ACC112 (cell line): ENCODE measurements around the gene NCF4.

Experiments used
- H2AFZ ChIP-seq: fragments of 200-600 bp; sonication (generic); one replicate; pipeline ENCODE4 v1.6.0; 2017; ENCODE audit warnings: antibody characterized with exemption, low read length; ENCODE audit not compliant: unreplicated experiment
- H3K27ac ChIP-seq: fragments of 200-600 bp; sonication (generic); 2 replicates; pipeline ENCODE4 v1.5.1; 2014; ENCODE audit warnings: low read depth, mild to moderate bottlenecking, antibody characterized with exemption, low read length, moderate library complexity
- H3K27me3 ChIP-seq: fragments of 200-600 bp; sonication (generic); 2 replicates; pipeline ENCODE4 v1.6.1; 2014; ENCODE audit warnings: mild to moderate bottlenecking, antibody characterized with exemption, low read length, moderate library complexity, mixed read lengths; ENCODE audit not compliant: insufficient read depth
- H3K36me3 ChIP-seq: fragments of 200-600 bp; sonication (generic); 2 replicates; pipeline ENCODE4 v1.6.1; 2016; ENCODE audit warnings: mild to moderate bottlenecking, antibody characterized with exemption, low read length, moderate library complexity, mixed read lengths; ENCODE audit not compliant: insufficient read depth
- H3K4me1 ChIP-seq: fragments of 200-600 bp; sonication (generic); one replicate; pipeline ENCODE4 v1.6.1; 2016; ENCODE audit warnings: low read length, mixed read lengths; ENCODE audit not compliant: insufficient read depth, unreplicated experiment, control insufficient read depth
- H3K4me3 ChIP-seq: fragments of 200-600 bp; sonication (generic); 2 replicates; pipeline ENCODE4 v1.5.1; 2014; ENCODE audit warnings: mild to moderate bottlenecking, low read depth, low read length
- H3K79me2 ChIP-seq: fragments of 200-600 bp; sonication (generic); one replicate; pipeline ENCODE4 v1.6.0; 2016; ENCODE audit warnings: low read length; ENCODE audit not compliant: control insufficient read depth, unreplicated experiment, insufficient read depth

NCF4 gene

DNA sequence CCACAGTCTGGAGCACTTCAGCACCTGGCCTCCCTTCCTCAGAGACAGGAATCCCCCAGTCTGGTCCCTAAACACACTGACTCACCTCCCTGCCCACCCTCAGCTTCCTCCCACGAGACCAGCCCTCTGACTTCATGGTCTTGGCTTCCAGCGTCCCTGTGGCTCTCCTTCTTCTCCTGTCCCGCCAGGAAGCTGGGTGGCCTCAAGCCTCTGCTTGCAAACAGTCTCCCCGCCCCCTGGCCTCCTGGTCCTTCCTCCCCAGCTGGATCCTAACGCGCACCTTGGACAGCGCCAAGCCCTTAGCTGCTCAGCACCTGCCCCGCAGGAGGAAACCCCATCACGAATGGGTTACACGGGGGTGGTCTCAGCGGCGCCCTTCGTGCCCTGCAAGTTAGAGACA, 4.5 kb downstream of the NCF4 start:
- H3K79me2 ChIP-seq = no peaks in the 10 kb centered on the region
- peaks cover 5% of the 10 kb centered on the region; the same call in 1 of the 2 replicates for H3K27me3 ChIP-seq
- H3K4me1 ChIP-seq = no peaks in the 10 kb centered on the region
- H3K36me3 ChIP-seq = no peaks in the 10 kb centered on the region
- no peak overlapping the region for H3K4me3 ChIP-seq
- H2AFZ ChIP-seq = no peak overlapping the region
- no peak overlapping the region for H3K27ac ChIP-seq

DNA sequence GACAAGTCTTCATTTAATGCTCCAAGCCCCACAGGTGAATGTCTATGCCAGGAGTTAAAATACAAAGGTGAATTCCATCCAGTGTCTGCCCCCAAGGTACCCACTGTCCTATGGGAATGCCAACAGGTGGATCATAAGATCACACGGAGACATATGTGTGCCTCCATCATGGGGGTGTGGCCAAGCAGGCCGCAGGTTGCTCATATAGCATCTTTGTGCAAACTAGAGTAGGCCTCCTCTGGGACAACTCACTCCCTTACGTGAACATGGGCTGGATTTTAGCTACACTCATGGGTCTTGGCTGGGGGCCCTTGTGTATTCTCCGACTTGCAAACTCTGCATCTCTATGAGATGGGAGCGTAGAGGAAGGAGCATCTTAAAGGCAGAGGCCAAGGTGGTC, 6.9 kb downstream of the NCF4 start:
- no peaks in the 10 kb centered on the region for H3K4me1 ChIP-seq
- H3K27me3 ChIP-seq = peaks cover 7% of the 10 kb centered on the region; the same call in 1 of the 2 replicates
- no peaks in the 10 kb centered on the region for H3K79me2 ChIP-seq
- H3K36me3 ChIP-seq = no peaks in the 10 kb centered on the region
- H2AFZ ChIP-seq = no peak overlapping the region
- H3K4me3 ChIP-seq = no peak overlapping the region
- no peak overlapping the region for H3K27ac ChIP-seq

DNA sequence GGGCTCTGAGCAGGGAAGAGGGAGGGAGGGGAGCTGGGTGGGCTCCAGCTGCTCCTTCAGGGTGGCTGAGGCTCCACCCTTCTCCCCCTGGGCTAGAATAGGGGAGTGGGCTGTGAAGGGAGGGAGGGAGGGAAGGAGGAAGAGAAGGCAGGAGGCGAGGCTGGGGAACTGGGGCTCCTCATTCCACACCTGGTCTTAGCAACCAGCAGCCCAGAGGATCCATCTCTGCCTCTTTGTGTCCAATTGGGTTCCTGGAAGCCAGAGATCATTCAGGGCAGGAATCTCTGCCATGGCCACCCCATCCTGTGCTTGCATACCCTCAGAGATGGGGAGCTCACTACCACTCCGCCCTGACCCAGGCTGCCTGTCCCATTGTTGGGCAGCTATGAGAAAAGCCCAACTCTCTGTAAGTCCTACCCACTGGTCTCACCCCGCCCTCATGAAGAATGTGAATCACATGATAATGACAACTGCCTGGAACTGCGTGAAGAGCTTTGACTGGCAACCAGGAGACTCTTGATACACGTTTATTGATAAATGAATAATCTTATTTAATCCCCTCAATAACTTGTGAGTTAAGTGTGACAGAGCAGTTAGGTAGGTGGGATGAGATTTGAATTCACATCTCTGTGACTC, 7.9 kb downstream of the NCF4 start:
- Histone ChIP-seq H3K4me1 (peaks cover 1% of the 10 kb centered on the region), H3K36me3 (no peaks in the 10 kb centered on the region), H3K4me3 (no peak overlapping the region), H2AFZ (no peak overlapping the region), H3K27ac (no peak overlapping the region), H3K79me2 (no peaks in the 10 kb centered on the region), H3K27me3 (peaks cover 7% of the 10 kb centered on the region; the same call in 1 of the 2 replicates)

DNA sequence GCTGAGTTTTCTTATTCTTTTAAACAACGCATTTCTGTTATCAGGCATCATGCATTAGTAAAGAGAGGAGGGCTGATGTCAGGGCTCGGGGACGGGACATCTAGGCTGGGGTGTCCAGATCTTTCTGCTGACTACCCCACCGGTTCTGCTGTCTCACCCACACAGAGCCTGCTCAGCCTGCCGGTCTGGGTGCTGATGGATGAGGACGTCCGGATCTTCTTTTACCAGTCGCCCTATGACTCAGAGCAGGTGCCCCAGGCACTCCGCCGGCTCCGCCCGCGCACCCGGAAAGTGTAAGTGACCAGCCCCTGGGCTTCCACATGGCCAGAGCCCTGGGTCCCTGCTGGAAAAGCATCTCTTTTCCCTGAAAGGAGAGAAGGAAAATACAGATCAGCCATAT, 9.4 kb downstream of the NCF4 start:
- H2AFZ ChIP-seq = no peak overlapping the region
- no peaks in the 10 kb centered on the region for H3K79me2 ChIP-seq
- no peaks in the 10 kb centered on the region for H3K36me3 ChIP-seq
- no peak overlapping the region for H3K4me3 ChIP-seq
- H3K27ac ChIP-seq = no peak overlapping the region
- H3K4me1 ChIP-seq = peaks cover 7% of the 10 kb centered on the region
- peaks cover 7% of the 10 kb centered on the region; the same call in 1 of the 2 replicates for H3K27me3 ChIP-seq

GRCh38 chr22:36871669-36872081, 10.9 kb downstream of the NCF4 start:
- Histone ChIP-seq H3K27ac (no peak overlapping the region), H2AFZ (no peak overlapping the region), H3K4me1 (peaks cover 7% of the 10 kb centered on the region), H3K4me3 (no peak overlapping the region), H3K36me3 (no peaks in the 10 kb centered on the region), H3K79me2 (no peaks in the 10 kb centered on the region), H3K27me3 (peaks cover 7% of the 10 kb centered on the region; the same call in 1 of the 2 replicates)

DNA sequence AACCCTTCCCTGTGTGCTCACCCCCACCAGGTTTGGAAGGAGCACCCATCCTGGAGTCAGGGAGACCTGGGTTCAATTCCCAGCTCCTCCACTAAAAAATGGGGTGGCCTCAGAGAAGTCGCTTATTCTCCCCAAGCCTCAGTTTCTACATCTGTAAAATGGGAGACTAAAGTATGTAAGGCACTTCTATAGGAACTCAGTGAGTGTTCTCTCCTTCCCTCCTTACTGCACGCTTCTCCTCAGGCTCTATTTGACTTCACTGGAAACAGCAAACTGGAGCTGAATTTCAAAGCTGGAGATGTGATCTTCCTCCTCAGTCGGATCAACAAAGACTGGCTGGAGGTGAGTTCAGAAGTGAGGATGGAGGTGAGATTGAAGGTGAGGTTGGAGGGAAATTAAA, 11.3 kb downstream of the NCF4 start:
- H3K79me2 ChIP-seq = no peaks in the 10 kb centered on the region
- peaks cover 7% of the 10 kb centered on the region; the same call in 1 of the 2 replicates for H3K27me3 ChIP-seq
- H3K4me3 ChIP-seq = no peak overlapping the region
- H2AFZ ChIP-seq = no peak overlapping the region
- H3K4me1 ChIP-seq = peaks cover 7% of the 10 kb centered on the region
- no peak overlapping the region for H3K27ac ChIP-seq
- no peaks in the 10 kb centered on the region for H3K36me3 ChIP-seq

- Histone ChIP-seq H3K27me3 (peaks cover 8% of the 10 kb centered on the region), H2AFZ (no peak overlapping the region), H3K36me3 (no peaks in the 10 kb centered on the region), H3K4me3 (no peak overlapping the region), H3K27ac (no peak overlapping the region), H3K4me1 (peaks cover 7% of the 10 kb centered on the region), H3K79me2 (no peaks in the 10 kb centered on the region)
Measured at GRCh38 chr22:36872866-36873498, 12.2 kb downstream of the NCF4 start.

GRCh38 chr22:36873614-36874308, 13.0 kb downstream of the NCF4 start:
- H3K27me3 ChIP-seq = peaks cover 16% of the 10 kb centered on the region
- H3K36me3 ChIP-seq = no peaks in the 10 kb centered on the region
- H3K27ac ChIP-seq = no peak overlapping the region
- no peak overlapping the region for H2AFZ ChIP-seq
- H3K4me3 ChIP-seq = no peak overlapping the region
- H3K79me2 ChIP-seq = no peaks in the 10 kb centered on the region
- peaks cover 7% of the 10 kb centered on the region for H3K4me1 ChIP-seq

- no peak overlapping the region for H3K4me3 ChIP-seq
- H2AFZ ChIP-seq = no peak overlapping the region
- H3K36me3 ChIP-seq = no peaks in the 10 kb centered on the region
- no peak overlapping the region for H3K27ac ChIP-seq
- peaks cover 20% of the 10 kb centered on the region for H3K27me3 ChIP-seq
- H3K79me2 ChIP-seq = no peaks in the 10 kb centered on the region
- peaks cover 7% of the 10 kb centered on the region for H3K4me1 ChIP-seq
Measured at GRCh38 chr22:36874309-36874696, 13.5 kb downstream of the NCF4 start.

- no peak overlapping the region for H3K4me3 ChIP-seq
- no peak overlapping the region for H2AFZ ChIP-seq
- no peaks in the 10 kb centered on the region for H3K79me2 ChIP-seq
- no peak overlapping the region for H3K27ac ChIP-seq
- peaks cover 7% of the 10 kb centered on the region for H3K4me1 ChIP-seq
- H3K27me3 ChIP-seq = peaks cover 24% of the 10 kb centered on the region
- H3K36me3 ChIP-seq = no peaks in the 10 kb centered on the region
Measured at GRCh38 chr22:36874736-36875135, 13.9 kb downstream of the NCF4 start.

GRCh38 chr22:36875741-36876140, 14.9 kb downstream of the NCF4 start:
- Histone ChIP-seq H3K4me1 (peaks cover 7% of the 10 kb centered on the region), H3K27ac (no peak overlapping the region), H2AFZ (no peak overlapping the region), H3K4me3 (no peak overlapping the region), H3K36me3 (no peaks in the 10 kb centered on the region), H3K79me2 (no peaks in the 10 kb centered on the region), H3K27me3 (peaks cover 22% of the 10 kb centered on the region)
